ENCODE results near the gene IDH2.
"Not testable (repeated sequence)": the region's sequence is repeated elsewhere in the genome, so short reads cannot be mapped to it uniquely, and the experiment has no call there.

Gene IDH2

GRCh38 chr15:90083954-90084607 is 18.2 kb downstream of the IDH2 start:
- TF ChIP-seq ZNF274 (IDR thresholded peaks at IDR 0.05; ENCODE audit: low read depth, low read length) = no peak
- H3K4me3 ChIP-seq (ENCODE audit: low read length) = no peak overlapping the region

- no peak overlapping the region for H3K4me3 ChIP-seq (ENCODE audit: low read length)
- TF ChIP-seq ZNF274 (IDR thresholded peaks at IDR 0.05; ENCODE audit: low read depth, low read length) = no peak
Measured at GRCh38 chr15:90083419-90083818, 18.8 kb downstream of the IDH2 start.

GRCh38 chr15:90082140-90082715 is 20.0 kb downstream of the IDH2 start:
- no peak for TF ChIP-seq ZNF274 (IDR thresholded peaks at IDR 0.05; ENCODE audit: low read depth, low read length)
- H3K4me3 ChIP-seq (ENCODE audit: low read length) = no peak overlapping the region

GRCh38 chr15:90080818-90081393 is 21.4 kb downstream of the IDH2 start:
- no peak for TF ChIP-seq ZNF274 (IDR thresholded peaks at IDR 0.05; ENCODE audit: low read depth, low read length)
- H3K4me3 ChIP-seq (ENCODE audit: low read length) = no peak overlapping the region

GRCh38 chr15:90080458-90080755 is 21.9 kb downstream of the IDH2 start:
- TF ChIP-seq ZNF274 (IDR thresholded peaks at IDR 0.05; ENCODE audit: low read depth, low read length) = no peak
- H3K4me3 ChIP-seq (ENCODE audit: low read length) = no peak overlapping the region

- TF ChIP-seq ZNF274 (IDR thresholded peaks at IDR 0.05; ENCODE audit: low read depth, low read length) = no peak
- no peak overlapping the region for H3K4me3 ChIP-seq (ENCODE audit: low read length)
Measured at GRCh38 chr15:90079619-90080457, 22.4 kb downstream of the IDH2 start.

- no peak for TF ChIP-seq ZNF274 (IDR thresholded peaks at IDR 0.05; ENCODE audit: low read depth, low read length)
- no peak overlapping the region for H3K4me3 ChIP-seq (ENCODE audit: low read length)
Measured at GRCh38 chr15:90078965-90079364, 23.3 kb downstream of the IDH2 start.

GRCh38 chr15:90076716-90077115 is 25.6 kb downstream of the IDH2 start:
- TF ChIP-seq ZNF274 (IDR thresholded peaks at IDR 0.05; ENCODE audit: low read depth, low read length) = no peak
- no peak overlapping the region for H3K4me3 ChIP-seq (ENCODE audit: low read length)

GRCh38 chr15:90075420-90076289 is 26.6 kb downstream of the IDH2 start:
- no peak for TF ChIP-seq ZNF274 (IDR thresholded peaks at IDR 0.05; ENCODE audit: low read depth, low read length)
- H3K4me3 ChIP-seq (ENCODE audit: low read length) = no peak overlapping the region

- no peak overlapping the region for H3K4me3 ChIP-seq (ENCODE audit: low read length)
- no peak for TF ChIP-seq ZNF274 (IDR thresholded peaks at IDR 0.05; ENCODE audit: low read depth, low read length)
Measured at GRCh38 chr15:90074916-90075315, 27.4 kb downstream of the IDH2 start.

GRCh38 chr15:90074023-90074422 is 28.2 kb downstream of the IDH2 start:
- H3K4me3 ChIP-seq (ENCODE audit: low read length) = no peak overlapping the region
- no peak for TF ChIP-seq ZNF274 (IDR thresholded peaks at IDR 0.05; ENCODE audit: low read depth, low read length)

- H3K4me3 ChIP-seq (ENCODE audit: low read length) = no peak overlapping the region
- TF ChIP-seq ZNF274 (IDR thresholded peaks at IDR 0.05; ENCODE audit: low read depth, low read length) = no peak
Measured at GRCh38 chr15:90072978-90073640, 29.2 kb downstream of the IDH2 start.

- H3K4me3 ChIP-seq (ENCODE audit: low read length) = no peak overlapping the region
- TF ChIP-seq ZNF274 (IDR thresholded peaks at IDR 0.05; ENCODE audit: low read depth, low read length) = no peak
Measured at GRCh38 chr15:90071220-90071807, 31.0 kb downstream of the IDH2 start.

- H3K4me3 ChIP-seq (ENCODE audit: low read length) = not testable (repeated sequence)
Measured at GRCh38 chr15:90070623-90071022, 31.6 kb downstream of the IDH2 start.

Data from GM08714 (cell line).